Glutamatergic neuron (in vitro differentiated cells): ENCODE results near the gene RHBDF2. TPM values are rescaled to one million over a fixed set of nuclear protein-coding genes. Genes with fewer than 3 reads are reported as not detected.

ENCODE experiments used
- DNase-seq: peaks from one replicate; pipeline ENCODE4 v3.0.0; 2022
- H3K27ac Mint-ChIP-seq: one replicate; pipeline ENCODE4 v1.8.0; 2020; ENCODE audit warnings: mild to moderate bottlenecking, mixed read lengths, inconsistent platforms; ENCODE audit not compliant: unreplicated experiment
- H3K27me3 Mint-ChIP-seq: one replicate; pipeline ENCODE4 v1.8.0; 2020; ENCODE audit warnings: mild to moderate bottlenecking, moderate library complexity, mixed read lengths, inconsistent platforms; ENCODE audit not compliant: unreplicated experiment
- H3K36me3 Mint-ChIP-seq: one replicate; pipeline ENCODE4 v1.8.0; 2020; ENCODE audit warnings: mild to moderate bottlenecking, mixed read lengths, inconsistent platforms; ENCODE audit not compliant: unreplicated experiment
- H3K4me1 Mint-ChIP-seq: one replicate; pipeline ENCODE4 v1.8.0; 2020; ENCODE audit warnings: mild to moderate bottlenecking, low read depth, mixed read lengths, inconsistent platforms; ENCODE audit not compliant: unreplicated experiment
- H3K4me3 Mint-ChIP-seq: one replicate; pipeline ENCODE4 v1.8.0; 2020; ENCODE audit warnings: mild to moderate bottlenecking, mixed read lengths, inconsistent platforms; ENCODE audit not compliant: unreplicated experiment
- H3K9me3 Mint-ChIP-seq: one replicate; pipeline ENCODE4 v1.8.0; 2020; ENCODE audit warnings: mild to moderate bottlenecking, moderate library complexity, mixed read lengths, inconsistent platforms; ENCODE audit not compliant: unreplicated experiment
- total RNA-seq: library from RNA; stranded (reverse); fragmentation: NEBNext Ultra II Directional; extraction: Animal tissue kit (Norgen Biotek cat#: 25700); gene quantifications from one replicate; pipeline ENCODE4 v1.2.1, GENCODE V29; 2021; ENCODE audit not compliant: unreplicated experiment
- TF ChIP-seq, protein P1 (sequence below): fragments of 200-600 bp; sonication (generic); IDR thresholded peaks from one replicate; pipeline ENCODE4 v1.5.0; 2021; ENCODE audit not compliant: partially characterized antibody, unreplicated experiment

Gene RHBDF2
- total RNA-seq, 1 donor from 2014 or later = 1.9 TPM

DNA sequence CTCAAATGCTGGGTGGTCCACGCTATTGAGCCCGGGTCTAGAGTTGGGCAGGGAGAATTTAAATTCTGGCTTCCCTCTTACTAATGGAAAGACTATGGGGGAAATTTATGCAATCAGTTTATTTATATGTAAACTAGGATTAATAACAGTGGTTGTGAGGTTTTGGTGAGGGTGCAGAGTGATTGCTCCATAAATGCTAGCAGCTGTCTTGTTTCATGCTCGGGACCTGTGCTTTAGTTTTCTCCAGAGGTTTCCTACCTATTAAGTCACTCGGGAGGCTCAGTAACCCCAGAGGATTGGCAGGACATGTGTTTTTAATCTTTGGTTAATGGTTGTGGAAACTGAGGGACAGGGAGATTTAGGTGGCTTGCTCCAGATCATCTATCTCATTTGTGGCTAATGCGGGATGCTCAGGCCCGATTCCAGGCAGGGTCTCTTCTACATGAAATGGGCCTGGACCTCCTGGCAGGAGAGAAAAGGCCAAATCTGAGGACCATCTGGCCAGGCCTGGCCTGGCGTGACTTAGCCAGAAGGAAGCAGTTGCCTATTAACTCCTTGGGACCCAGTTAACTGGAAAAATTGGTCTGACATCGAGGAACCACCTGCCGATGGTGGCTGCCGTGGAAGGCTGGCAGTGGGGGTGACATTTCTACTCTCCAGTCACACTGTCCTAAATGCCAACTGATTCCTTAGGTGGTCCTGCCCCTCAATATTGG, 40.7 kb upstream of the RHBDF2 start:
- peak overlapping the region; percentile 63 for H3K4me3 Mint-ChIP-seq
- H3K27me3 Mint-ChIP-seq = peaks cover 18% of the 10 kb centered on the region
- no peak for DNase-seq
- peaks cover 5% of the 10 kb centered on the region for H3K36me3 Mint-ChIP-seq
- TF ChIP-seq, protein P1, sequence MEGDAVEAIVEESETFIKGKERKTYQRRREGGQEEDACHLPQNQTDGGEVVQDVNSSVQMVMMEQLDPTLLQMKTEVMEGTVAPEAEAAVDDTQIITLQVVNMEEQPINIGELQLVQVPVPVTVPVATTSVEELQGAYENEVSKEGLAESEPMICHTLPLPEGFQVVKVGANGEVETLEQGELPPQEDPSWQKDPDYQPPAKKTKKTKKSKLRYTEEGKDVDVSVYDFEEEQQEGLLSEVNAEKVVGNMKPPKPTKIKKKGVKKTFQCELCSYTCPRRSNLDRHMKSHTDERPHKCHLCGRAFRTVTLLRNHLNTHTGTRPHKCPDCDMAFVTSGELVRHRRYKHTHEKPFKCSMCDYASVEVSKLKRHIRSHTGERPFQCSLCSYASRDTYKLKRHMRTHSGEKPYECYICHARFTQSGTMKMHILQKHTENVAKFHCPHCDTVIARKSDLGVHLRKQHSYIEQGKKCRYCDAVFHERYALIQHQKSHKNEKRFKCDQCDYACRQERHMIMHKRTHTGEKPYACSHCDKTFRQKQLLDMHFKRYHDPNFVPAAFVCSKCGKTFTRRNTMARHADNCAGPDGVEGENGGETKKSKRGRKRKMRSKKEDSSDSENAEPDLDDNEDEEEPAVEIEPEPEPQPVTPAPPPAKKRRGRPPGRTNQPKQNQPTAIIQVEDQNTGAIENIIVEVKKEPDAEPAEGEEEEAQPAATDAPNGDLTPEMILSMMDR = no peak
- H3K9me3 Mint-ChIP-seq = peaks cover 18% of the 10 kb centered on the region
- H3K4me1 Mint-ChIP-seq = peaks cover 50% of the 10 kb centered on the region
- H3K27ac Mint-ChIP-seq = peak overlapping the region; percentile 75

DNA sequence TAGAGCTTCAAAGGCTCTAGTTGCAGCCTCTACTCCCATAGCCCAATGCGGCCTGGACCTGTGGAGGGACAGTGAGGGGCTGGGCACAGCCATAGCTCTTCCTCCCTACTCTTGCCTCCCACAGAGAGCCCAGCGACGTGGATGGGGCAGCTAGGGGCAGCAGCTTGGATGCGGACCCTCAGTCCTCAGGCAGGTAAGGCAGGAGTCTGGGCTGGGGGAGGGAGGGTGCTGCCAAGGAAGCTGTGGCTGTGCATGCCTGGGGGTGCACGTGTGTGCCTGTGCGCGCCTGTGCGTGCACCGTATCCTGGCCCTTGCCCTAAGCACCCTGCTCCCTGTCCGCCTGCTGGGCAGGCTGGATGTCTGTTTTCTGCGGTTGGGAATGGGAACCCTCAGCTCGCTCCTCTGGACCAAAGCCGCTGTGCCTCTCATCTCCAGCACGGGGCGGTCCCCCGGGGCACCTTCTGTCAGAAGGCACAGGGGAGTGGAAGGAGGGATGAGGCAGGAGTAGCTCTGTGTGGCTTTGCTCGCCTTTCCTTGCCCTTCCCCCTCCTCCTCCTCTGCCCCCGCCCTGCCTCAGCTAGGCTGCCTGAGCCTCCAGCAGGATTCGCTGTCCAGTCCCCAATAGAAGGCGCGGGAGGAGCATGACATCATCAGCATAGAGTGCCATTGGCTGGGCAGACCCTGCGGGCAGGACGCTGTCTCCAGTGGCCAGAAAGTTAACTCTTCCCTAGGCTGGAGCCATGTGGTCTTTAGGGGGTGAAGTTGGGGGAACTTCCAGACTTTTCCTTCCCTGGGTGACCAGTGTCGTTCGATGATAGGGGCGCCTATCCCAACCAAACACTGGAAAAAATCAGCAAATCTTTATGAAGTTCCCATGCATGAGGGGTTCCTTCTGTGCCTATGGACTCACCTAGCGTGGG, 39.4 kb upstream of the RHBDF2 start:
- TF ChIP-seq, protein P1 = no peak
- H3K4me3 Mint-ChIP-seq = peak overlapping the region; percentile 76
- H3K27ac Mint-ChIP-seq = peak overlapping the region; percentile 90
- peaks cover 18% of the 10 kb centered on the region for H3K9me3 Mint-ChIP-seq
- peaks cover 5% of the 10 kb centered on the region for H3K36me3 Mint-ChIP-seq
- peaks cover 20% of the 10 kb centered on the region for H3K27me3 Mint-ChIP-seq
- H3K4me1 Mint-ChIP-seq = peaks cover 50% of the 10 kb centered on the region
- DNase-seq = peak; percentile 95

DNA sequence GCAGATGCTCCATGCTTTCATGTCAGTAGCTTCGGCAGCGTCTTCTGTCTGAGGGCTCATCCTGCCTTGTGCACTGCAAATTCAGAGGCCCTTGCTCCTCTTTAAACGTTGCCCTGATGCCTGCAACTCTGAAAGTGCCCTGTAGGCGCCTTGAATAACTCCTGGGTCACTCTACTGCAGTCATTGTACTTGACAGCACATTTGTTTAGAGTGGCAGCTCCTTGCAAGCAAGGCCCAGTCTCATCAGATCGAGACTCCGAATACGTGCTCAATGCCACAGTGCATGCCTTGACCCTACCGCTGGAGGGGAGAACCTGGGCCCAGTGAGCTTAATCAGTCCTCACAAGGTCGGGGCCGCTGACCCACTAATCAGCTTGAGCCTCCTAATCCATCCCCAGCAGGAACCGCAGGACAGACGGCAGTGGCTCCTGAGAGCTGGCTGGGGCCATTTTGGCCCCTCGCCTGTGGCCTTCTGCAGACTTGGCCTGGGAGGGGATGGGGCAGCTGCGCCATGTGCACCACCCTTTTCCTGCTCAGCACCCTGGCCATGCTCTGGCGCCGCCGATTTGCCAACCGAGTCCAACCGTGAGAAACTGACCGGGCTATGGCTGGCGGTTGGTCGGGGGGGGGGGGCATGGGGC, 38.5 kb upstream of the RHBDF2 start, which contains the start of gene PRCD:
Gene PRCD (plus strand): TSS at position 414 of the 641 bp plus-strand sequence. CDS start 98 bp downstream, at position 512.
- TF ChIP-seq, protein P1 = peak; percentile 11
- Mint-ChIP-seq H3K27ac (peak within 1 kb of the TSS; percentile 90), H3K4me1 (peaks cover 54% of the 10 kb centered on the region), H3K27me3 (peaks cover 23% of the 10 kb centered on the region), H3K9me3 (peaks cover 14% of the 10 kb centered on the region), H3K36me3 (peaks cover 5% of the 10 kb centered on the region), H3K4me3 (peak within 1 kb of the TSS; percentile 84)
- DNase-seq = no peak

GRCh38 chr17:76538941-76539570, 37.8 kb upstream of the RHBDF2 start:
- Mint-ChIP-seq H3K36me3 (peaks cover 5% of the 10 kb centered on the region), H3K4me3 (peak overlapping the region; percentile 84), H3K27ac (peak overlapping the region; percentile 55), H3K9me3 (peaks cover 13% of the 10 kb centered on the region), H3K4me1 (peaks cover 47% of the 10 kb centered on the region), H3K27me3 (peaks cover 21% of the 10 kb centered on the region)
- DNase-seq = no peak
- TF ChIP-seq, protein P1 = no peak
